ENCODE data around the gene RGS21. TPM values are rescaled to one million over a fixed set of nuclear protein-coding genes. Genes with fewer than 3 reads are reported as not detected.

The RGS21 gene, protein sequence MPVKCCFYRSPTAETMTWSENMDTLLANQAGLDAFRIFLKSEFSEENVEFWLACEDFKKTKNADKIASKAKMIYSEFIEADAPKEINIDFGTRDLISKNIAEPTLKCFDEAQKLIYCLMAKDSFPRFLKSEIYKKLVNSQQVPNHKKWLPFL
- total RNA-seq (not detected in 2 replicates), polyA plus RNA-seq (not detected in 2 replicates)

DNA sequence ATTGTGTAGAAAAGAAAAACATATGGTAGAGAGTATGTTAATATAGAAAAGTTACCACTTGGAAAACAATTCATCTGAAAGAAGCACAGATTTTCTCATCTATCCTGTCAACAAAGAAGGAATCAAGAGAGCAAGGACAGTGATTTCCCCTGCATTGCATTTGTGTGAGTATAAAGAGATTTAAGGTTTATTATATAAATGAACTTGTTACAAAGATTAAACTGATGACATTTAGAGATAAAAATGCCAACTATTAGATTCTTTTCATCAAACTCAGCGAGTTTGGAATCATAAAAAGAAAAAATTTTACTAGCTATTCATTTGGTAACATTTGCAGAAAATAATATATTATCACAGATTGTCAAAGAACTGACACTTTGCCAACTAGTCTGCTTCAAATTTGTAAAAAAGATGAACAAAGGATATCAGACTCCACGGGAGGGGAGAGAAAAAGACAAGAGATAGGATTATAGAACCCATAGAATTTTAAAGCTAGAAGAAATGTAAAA is at the start of gene RGS21:
Gene RGS21, plus strand, starts transcription at position 51 of the 509 bp plus-strand sequence. CDS start 26,045 bp downstream, outside the sequence.
- no peak for DNase-seq (ENCODE audit: low spot score)
- Histone ChIP-seq H3K9me3 (ENCODE audit: low read depth) (no peaks in the 10 kb centered on the region), H3K79me2 (no peaks in the 10 kb centered on the region), H3K4me1 (ENCODE audit: insufficient read depth) (no peaks in the 10 kb centered on the region), H3K27me3 (no peaks in the 10 kb centered on the region), H3K4me2 (no peak within 1 kb of the TSS), H3K27ac (no peak within 1 kb of the TSS), H3K36me3 (replicated peaks; ENCODE audit: insufficient read depth, low read depth) (no peaks in the 10 kb centered on the region), H4K20me1 (ENCODE audit: insufficient read depth, poor library complexity, severe bottlenecking) (no peaks in the 10 kb centered on the region), H3K4me3 (no peak within 1 kb of the TSS), H2AFZ (no peak within 1 kb of the TSS), H3K9me2 (replicated peaks; ENCODE audit: insufficient read depth) (no peaks in the 10 kb centered on the region)
- 52% methylated on average over 2 of the region's 2 CpGs for WGBS (ENCODE audit: low lambda C conversion rate, missing lambda C conversion rate)
- TF ChIP-seq EZH2 (IDR thresholded peaks at IDR 0.05; ENCODE audit: borderline replicate concordance) (no peak), EZH2phosphoT487 (IDR thresholded peaks at IDR 0.05; ENCODE audit: low read depth, severe bottlenecking, unreplicated experiment) (no peak)
- TF ChIP-seq, protein P1, sequence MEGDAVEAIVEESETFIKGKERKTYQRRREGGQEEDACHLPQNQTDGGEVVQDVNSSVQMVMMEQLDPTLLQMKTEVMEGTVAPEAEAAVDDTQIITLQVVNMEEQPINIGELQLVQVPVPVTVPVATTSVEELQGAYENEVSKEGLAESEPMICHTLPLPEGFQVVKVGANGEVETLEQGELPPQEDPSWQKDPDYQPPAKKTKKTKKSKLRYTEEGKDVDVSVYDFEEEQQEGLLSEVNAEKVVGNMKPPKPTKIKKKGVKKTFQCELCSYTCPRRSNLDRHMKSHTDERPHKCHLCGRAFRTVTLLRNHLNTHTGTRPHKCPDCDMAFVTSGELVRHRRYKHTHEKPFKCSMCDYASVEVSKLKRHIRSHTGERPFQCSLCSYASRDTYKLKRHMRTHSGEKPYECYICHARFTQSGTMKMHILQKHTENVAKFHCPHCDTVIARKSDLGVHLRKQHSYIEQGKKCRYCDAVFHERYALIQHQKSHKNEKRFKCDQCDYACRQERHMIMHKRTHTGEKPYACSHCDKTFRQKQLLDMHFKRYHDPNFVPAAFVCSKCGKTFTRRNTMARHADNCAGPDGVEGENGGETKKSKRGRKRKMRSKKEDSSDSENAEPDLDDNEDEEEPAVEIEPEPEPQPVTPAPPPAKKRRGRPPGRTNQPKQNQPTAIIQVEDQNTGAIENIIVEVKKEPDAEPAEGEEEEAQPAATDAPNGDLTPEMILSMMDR (IDR thresholded peaks at IDR 0.05; ENCODE audit: poor library complexity), result no peak

GRCh38 chr1:192268468-192269052 is 48.2 kb upstream of the RGS21 start:
- Histone ChIP-seq H2AFZ (no peak overlapping the region), H3K4me3 (no peak overlapping the region), H3K79me2 (no peaks in the 10 kb centered on the region), H3K4me2 (no peak overlapping the region), H3K36me3 (replicated peaks; ENCODE audit: insufficient read depth, low read depth) (no peaks in the 10 kb centered on the region), H4K20me1 (ENCODE audit: insufficient read depth, poor library complexity, severe bottlenecking) (no peaks in the 10 kb centered on the region), H3K4me1 (ENCODE audit: insufficient read depth) (no peaks in the 10 kb centered on the region), H3K9me2 (replicated peaks; ENCODE audit: insufficient read depth) (no peaks in the 10 kb centered on the region), H3K27ac (no peak overlapping the region), H3K27me3 (no peaks in the 10 kb centered on the region), H3K9me3 (ENCODE audit: low read depth) (no peaks in the 10 kb centered on the region)
- TF ChIP-seq EZH2phosphoT487 (IDR thresholded peaks at IDR 0.05; ENCODE audit: low read depth, severe bottlenecking, unreplicated experiment) (no peak), EZH2 (IDR thresholded peaks at IDR 0.05; ENCODE audit: borderline replicate concordance) (no peak)
- TF ChIP-seq, protein P1 (IDR thresholded peaks at IDR 0.05; ENCODE audit: poor library complexity), result no peak
- no peak for DNase-seq (ENCODE audit: low spot score)
- 92% methylated on average over 6 of the region's 6 CpGs for WGBS (ENCODE audit: low lambda C conversion rate, missing lambda C conversion rate)

GRCh38 chr1:192270398-192270797 is 46.4 kb upstream of the RGS21 start:
- no peak overlapping the region for H3K4me3 ChIP-seq
- H3K36me3 ChIP-seq (replicated peaks; ENCODE audit: insufficient read depth, low read depth), result no peaks in the 10 kb centered on the region
- H3K27me3 ChIP-seq, result no peaks in the 10 kb centered on the region
- 83% methylated on average over 1 of the region's 1 CpG for WGBS (ENCODE audit: low lambda C conversion rate, missing lambda C conversion rate)
- no peaks in the 10 kb centered on the region for H3K79me2 ChIP-seq
- no peak overlapping the region for H2AFZ ChIP-seq
- no peaks in the 10 kb centered on the region for H3K9me3 ChIP-seq (ENCODE audit: low read depth)
- H3K4me2 ChIP-seq, result no peak overlapping the region
- H4K20me1 ChIP-seq (ENCODE audit: insufficient read depth, poor library complexity, severe bottlenecking), result no peaks in the 10 kb centered on the region
- H3K4me1 ChIP-seq (ENCODE audit: insufficient read depth), result no peaks in the 10 kb centered on the region
- TF ChIP-seq EZH2 (IDR thresholded peaks at IDR 0.05; ENCODE audit: borderline replicate concordance), result no peak
- TF ChIP-seq, protein P1 (IDR thresholded peaks at IDR 0.05; ENCODE audit: poor library complexity), result no peak
- TF ChIP-seq EZH2phosphoT487 (IDR thresholded peaks at IDR 0.05; ENCODE audit: low read depth, severe bottlenecking, unreplicated experiment), result no peak
- H3K9me2 ChIP-seq (replicated peaks; ENCODE audit: insufficient read depth), result no peaks in the 10 kb centered on the region
- no peak overlapping the region for H3K27ac ChIP-seq
- no peak for DNase-seq (ENCODE audit: low spot score)

Data from hepatocyte (in vitro differentiated cells).